ENCODE measurements around the gene CRADD. TPM values are rescaled to one million over a fixed set of nuclear protein-coding genes. Genes with fewer than 3 reads are reported as not detected.

CRADD gene
- total RNA-seq, 1 experiment from 2014 or later = 7.6 TPM

DNA sequence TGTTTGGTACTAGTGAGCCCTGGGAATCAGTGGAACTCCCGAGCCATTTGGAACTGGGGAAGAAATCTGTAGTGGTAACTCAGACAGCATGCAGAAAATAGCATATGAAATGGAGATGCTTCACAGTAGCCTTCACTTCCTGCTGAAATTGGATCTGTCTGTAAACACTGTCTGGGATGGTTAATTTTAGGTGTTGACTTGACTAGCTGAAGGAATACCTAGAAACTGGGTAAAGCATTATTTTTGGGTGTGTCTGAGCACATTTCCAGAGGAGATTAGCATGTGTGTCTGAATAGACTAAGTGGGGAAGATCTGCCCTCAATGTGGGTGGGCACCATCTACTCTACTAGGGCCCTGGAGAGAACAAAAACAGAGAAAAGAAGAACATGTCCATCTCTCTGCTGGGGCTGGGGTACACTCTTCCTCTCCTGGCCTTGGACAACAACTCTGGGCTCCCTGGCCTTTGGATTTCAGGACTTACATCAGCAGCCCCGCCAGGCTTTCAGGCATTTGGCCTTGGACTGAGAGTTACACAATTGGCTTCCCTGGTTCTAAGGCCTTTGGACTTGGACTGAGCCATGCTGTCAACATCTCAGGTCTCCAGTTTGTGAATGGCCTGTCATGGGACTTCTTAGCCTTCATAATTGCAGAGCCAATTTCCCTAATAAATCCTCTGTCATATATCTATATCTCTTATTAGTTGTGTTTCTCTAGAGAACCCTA lies 14.0 kb upstream of the CRADD start:
- Histone ChIP-seq H3K9me3 (replicated peaks) (no peaks in the 10 kb centered on the region), H3K27me3 (no peaks in the 10 kb centered on the region), H3K4me3 (no peak overlapping the region), H3K4me1 (no peaks in the 10 kb centered on the region), H3K36me3 (no peaks in the 10 kb centered on the region), H3K27ac (no peak overlapping the region)
- no peak for DNase-seq

- no peaks in the 10 kb centered on the region for H3K36me3 ChIP-seq
- H3K27ac ChIP-seq = no peak overlapping the region
- H3K4me3 ChIP-seq = no peak overlapping the region
- no peaks in the 10 kb centered on the region for H3K4me1 ChIP-seq
- H3K9me3 ChIP-seq (replicated peaks) = no peaks in the 10 kb centered on the region
- no peak for DNase-seq
- no peaks in the 10 kb centered on the region for H3K27me3 ChIP-seq
These were observed 13.5 kb upstream of the CRADD start for GRCh38 chr12:93663729-93664084.

- H3K4me3 ChIP-seq = no peak overlapping the region
- H3K27me3 ChIP-seq = no peaks in the 10 kb centered on the region
- no peak overlapping the region for H3K27ac ChIP-seq
- H3K4me1 ChIP-seq = no peaks in the 10 kb centered on the region
- no peak for DNase-seq
- H3K36me3 ChIP-seq = no peaks in the 10 kb centered on the region
- H3K9me3 ChIP-seq (replicated peaks) = no peaks in the 10 kb centered on the region
These were observed 12.5 kb upstream of the CRADD start for GRCh38 chr12:93664573-93665138.

DNA sequence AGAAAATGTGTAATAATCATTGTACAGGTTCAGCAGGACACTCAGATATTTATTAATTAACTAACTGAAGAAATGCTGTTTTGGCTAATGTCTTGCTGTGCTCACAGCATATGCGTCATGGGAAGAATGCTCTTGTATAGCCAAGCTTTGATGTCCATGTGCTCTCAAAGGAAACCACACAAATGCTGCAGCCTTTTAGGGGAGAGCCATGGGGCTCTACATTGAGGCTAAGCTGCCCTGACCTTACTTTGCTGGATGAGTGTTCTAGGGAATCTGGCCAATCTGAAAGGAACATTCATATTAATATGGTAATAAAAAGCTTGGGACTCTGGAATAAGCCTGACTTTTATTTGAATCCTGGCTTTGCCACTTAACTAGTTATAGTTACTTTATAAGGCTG lies 9.5 kb upstream of the CRADD start:
- DNase-seq = no peak
- Histone ChIP-seq H3K4me3 (no peak overlapping the region), H3K9me3 (replicated peaks) (no peaks in the 10 kb centered on the region)

DNA sequence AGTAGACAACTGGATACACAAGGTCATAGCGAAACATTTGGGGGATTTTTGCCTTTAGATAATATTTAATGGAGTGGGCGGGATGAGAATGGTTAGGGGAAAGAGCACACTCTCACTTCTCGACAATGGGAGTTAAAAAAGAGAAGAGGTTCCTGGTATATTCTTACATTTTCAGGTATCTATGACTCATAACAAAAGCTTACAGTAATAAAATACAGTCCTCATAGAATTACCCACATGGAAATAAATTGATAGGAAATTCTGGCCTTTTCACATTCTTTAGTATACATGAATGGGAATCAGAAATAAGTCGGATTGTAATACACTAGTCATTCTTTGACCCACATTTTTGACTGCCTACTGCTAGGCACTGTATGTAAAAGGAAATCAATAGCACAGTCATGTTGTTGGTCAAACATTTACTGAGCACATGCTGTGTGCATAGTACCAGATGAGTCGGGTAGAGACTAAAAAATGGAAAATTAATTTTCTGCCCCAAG lies 8.2 kb upstream of the CRADD start:
- no peak for DNase-seq
- H3K9me3 ChIP-seq (replicated peaks) = no peaks in the 10 kb centered on the region
- H3K4me3 ChIP-seq = no peak overlapping the region
- H3K36me3 ChIP-seq = no peaks in the 10 kb centered on the region
- H3K27ac ChIP-seq = no peak overlapping the region
- peaks cover 10% of the 10 kb centered on the region for H3K4me1 ChIP-seq
- no peaks in the 10 kb centered on the region for H3K27me3 ChIP-seq

More for the DNA sequence above, 9.5 kb upstream of the CRADD start:
- Histone ChIP-seq H3K36me3 (no peaks in the 10 kb centered on the region), H3K27ac (no peak overlapping the region), H3K4me1 (no peaks in the 10 kb centered on the region), H3K27me3 (no peaks in the 10 kb centered on the region)

- Histone ChIP-seq H3K27ac (no peak overlapping the region), H3K36me3 (no peaks in the 10 kb centered on the region)
- no peak for DNase-seq
These were observed 7.7 kb upstream of the CRADD start for GRCh38 chr12:93669452-93669851.

DNA sequence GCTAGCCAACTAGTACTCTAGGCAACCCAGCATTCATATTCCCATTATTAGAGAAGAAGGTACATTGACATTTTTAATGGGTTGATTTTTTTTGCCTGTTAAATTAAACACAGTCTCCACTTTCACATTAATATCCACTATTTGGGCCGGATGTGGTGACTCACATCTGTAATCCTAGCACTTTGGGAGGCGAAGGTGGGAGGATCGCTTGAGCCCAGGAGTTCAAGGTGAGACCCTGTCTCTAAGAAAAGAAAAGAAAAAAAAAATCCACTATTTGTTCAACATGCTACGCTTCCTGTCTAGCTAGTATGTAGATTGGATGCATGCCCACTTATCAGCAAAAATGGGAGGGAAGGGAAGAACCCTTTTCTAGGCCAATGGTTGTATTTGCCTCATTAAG lies 7.1 kb upstream of the CRADD start:
- Histone ChIP-seq H3K9me3 (replicated peaks) (no peaks in the 10 kb centered on the region), H3K4me3 (no peak overlapping the region), H3K36me3 (no peaks in the 10 kb centered on the region), H3K27me3 (no peaks in the 10 kb centered on the region), H3K4me1 (peaks cover 17% of the 10 kb centered on the region), H3K27ac (no peak overlapping the region)
- DNase-seq = no peak

More at GRCh38 chr12:93669452-93669851, 7.7 kb upstream of the CRADD start:
- Histone ChIP-seq H3K4me3 (no peak overlapping the region), H3K27me3 (no peaks in the 10 kb centered on the region), H3K9me3 (replicated peaks) (no peaks in the 10 kb centered on the region), H3K4me1 (peaks cover 15% of the 10 kb centered on the region)

- Histone ChIP-seq H3K9me3 (replicated peaks) (no peaks in the 10 kb centered on the region), H3K27ac (no peak overlapping the region), H3K27me3 (no peaks in the 10 kb centered on the region), H3K4me3 (no peak overlapping the region), H3K36me3 (no peaks in the 10 kb centered on the region), H3K4me1 (peaks cover 17% of the 10 kb centered on the region)
- no peak for DNase-seq
These were observed 6.1 kb upstream of the CRADD start for GRCh38 chr12:93671044-93671443.

DNA sequence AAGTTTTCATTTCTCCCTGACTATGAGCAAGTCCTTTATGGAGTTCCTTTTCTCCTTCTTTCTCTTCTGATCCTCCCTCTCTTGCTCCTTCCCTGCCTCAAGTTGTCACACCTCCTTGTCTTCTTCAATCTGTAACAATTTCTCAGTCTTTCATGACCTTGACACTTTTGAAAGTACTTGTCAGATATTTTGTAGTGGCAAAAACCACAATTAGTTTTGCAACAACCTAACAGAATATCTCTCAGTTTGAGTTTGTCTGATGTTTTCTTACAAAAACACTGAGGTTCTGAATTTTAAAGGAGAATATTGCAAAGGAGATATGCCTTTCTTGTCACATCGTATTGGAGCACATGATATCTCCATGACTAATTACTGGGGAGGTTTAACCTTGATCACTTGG lies 4.1 kb upstream of the CRADD start:
- peak in 1 of 2 experiments; percentile 27 for DNase-seq
- H3K4me3 ChIP-seq = no peak overlapping the region
- no peaks in the 10 kb centered on the region for H3K9me3 ChIP-seq (replicated peaks)
- H3K36me3 ChIP-seq = no peaks in the 10 kb centered on the region
- H3K4me1 ChIP-seq = peaks cover 17% of the 10 kb centered on the region
- H3K27ac ChIP-seq = peak overlapping the region; percentile 12; the same call in 1 of the 2 replicates
- no peaks in the 10 kb centered on the region for H3K27me3 ChIP-seq

DNA sequence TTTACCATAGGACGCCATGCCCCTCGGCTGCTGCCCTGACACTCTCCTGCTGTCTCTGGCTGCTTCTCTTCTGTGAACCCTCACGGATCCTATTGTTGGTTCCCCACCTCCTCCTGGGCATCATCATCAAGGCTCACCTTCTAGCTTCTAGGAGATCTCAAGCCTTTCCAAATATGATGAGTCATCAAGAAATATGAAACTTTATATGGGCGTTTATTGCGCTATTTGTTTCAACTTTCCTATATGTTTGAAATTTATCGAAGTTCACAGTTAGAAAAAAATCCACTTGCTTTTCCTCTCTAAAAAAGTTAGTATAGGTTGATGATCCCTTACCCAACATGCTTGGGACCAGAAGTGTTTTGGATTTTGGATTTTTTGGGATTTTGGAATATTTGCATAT lies 2.8 kb upstream of the CRADD start:
- Histone ChIP-seq H3K27ac (peak overlapping the region; percentile 24; the same call in 1 of the 2 replicates), H3K36me3 (no peaks in the 10 kb centered on the region), H3K4me3 (peak overlapping the region; percentile 19), H3K4me1 (peaks cover 17% of the 10 kb centered on the region), H3K9me3 (replicated peaks) (no peaks in the 10 kb centered on the region), H3K27me3 (no peaks in the 10 kb centered on the region)
- DNase-seq = no peak

- Histone ChIP-seq H3K9me3 (replicated peaks) (no peaks in the 10 kb centered on the region), H3K4me3 (peak overlapping the region; percentile 67), H3K27ac (peak overlapping the region; percentile 83), H3K27me3 (no peaks in the 10 kb centered on the region), H3K4me1 (peaks cover 17% of the 10 kb centered on the region), H3K36me3 (no peaks in the 10 kb centered on the region)
- DNase-seq = no peak
These were observed 574 bp upstream of the CRADD start for GRCh38 chr12:93676408-93677194.

DNA sequence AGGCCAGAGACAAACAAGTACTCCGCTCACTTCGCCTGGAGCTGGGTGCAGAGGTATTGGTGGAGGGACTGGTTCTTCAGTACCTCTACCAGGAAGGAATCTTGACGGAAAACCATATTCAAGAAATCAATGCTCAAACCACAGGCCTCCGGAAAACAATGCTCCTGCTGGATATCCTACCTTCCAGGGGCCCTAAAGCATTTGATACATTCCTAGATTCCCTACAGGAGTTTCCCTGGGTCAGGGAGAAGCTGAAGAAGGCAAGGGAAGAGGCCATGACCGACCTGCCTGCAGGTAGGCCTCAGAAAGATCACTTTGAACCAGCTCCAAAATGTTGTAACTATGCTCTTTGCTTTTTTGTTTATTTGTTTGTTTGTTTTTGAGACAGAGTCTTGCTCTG lies 1.6 kb downstream of the CRADD start:
- H3K36me3 ChIP-seq = no peaks in the 10 kb centered on the region
- no peak for DNase-seq
- H3K4me1 ChIP-seq = peaks cover 9% of the 10 kb centered on the region
- no peak overlapping the region for H3K4me3 ChIP-seq
- no peak overlapping the region for H3K27ac ChIP-seq
- no peaks in the 10 kb centered on the region for H3K27me3 ChIP-seq
- no peaks in the 10 kb centered on the region for H3K9me3 ChIP-seq (replicated peaks)

DNA sequence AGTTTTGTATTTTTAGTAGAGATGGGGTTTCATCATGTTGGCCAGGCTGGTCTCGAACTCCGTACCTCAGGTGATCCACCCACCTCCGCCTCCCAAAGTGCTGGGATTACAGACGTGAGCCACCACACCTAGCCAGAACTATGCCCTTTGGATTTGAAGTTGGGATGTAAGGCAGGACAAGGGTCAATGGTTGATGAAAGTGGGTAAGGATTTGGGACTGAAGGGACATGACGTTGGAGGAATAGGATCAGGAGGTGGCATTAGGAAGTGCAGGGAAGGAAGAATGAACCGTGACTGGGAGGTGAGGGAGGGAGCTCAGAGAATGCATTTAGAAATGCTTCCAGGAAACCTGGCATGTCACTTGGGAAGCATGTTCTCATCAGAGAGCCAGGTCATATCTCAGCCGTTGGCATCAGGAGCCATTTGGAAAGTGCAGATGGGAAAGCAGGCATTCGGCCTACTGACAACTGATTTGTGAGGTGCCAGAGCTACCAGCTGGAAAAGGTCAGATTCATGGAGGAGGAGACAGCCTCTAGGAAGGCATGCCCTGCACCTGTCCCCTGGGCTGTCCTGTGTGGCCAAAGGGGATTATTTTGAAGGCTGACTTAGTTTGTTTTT lies 2.2 kb downstream of the CRADD start:
- Histone ChIP-seq H3K9me3 (replicated peaks) (no peaks in the 10 kb centered on the region), H3K27me3 (no peaks in the 10 kb centered on the region), H3K27ac (no peak overlapping the region), H3K4me3 (no peak overlapping the region), H3K36me3 (no peaks in the 10 kb centered on the region), H3K4me1 (peaks cover 3% of the 10 kb centered on the region)
- no peak for DNase-seq

DNA sequence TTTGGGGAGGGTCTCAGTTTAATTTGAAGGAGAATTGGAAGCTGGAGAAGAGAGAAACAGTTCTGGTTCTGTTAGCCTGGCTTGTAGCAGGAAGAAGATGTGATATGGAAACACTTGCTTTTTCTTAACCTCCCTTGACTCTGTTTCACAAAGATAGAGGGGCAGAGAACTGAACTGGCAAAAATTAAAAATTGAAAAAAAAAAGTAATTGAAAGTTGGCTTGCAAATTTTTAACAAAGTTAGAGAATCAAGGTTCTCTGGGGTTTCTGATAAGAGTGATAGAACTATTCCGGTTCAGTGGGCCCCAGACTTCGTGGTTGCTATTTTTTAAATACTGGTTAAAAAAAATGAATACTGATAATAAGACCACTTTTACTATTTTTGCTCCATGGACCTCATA lies 2.8 kb downstream of the CRADD start:
- Histone ChIP-seq H3K27me3 (no peaks in the 10 kb centered on the region), H3K27ac (no peak overlapping the region), H3K4me1 (no peaks in the 10 kb centered on the region), H3K36me3 (no peaks in the 10 kb centered on the region), H3K4me3 (no peak overlapping the region), H3K9me3 (replicated peaks) (no peaks in the 10 kb centered on the region)
- no peak for DNase-seq

DNA sequence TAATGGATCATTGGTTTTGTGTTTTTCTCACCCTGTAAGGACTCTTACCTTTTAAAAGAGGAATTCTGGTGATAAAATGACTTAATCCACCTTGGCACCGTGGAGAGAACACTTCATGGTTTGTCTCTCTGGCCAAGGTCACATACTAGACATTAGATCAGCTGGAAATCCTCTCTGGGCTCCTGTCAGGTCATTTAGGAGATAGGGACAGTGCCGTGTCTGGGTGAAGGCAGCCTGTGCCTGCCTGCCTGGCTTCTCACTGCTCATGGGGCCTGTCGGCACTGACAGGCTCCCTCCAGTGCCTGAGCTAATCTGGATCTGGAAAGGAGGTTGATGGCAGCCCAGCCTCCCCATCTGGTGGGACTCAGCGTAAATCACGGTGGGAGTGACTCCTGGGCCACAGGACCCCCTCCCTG lies 5.7 kb downstream of the CRADD start:
- Histone ChIP-seq H3K36me3 (no peaks in the 10 kb centered on the region), H3K4me1 (no peaks in the 10 kb centered on the region), H3K4me3 (no peak overlapping the region), H3K27me3 (no peaks in the 10 kb centered on the region), H3K27ac (no peak overlapping the region), H3K9me3 (replicated peaks) (no peaks in the 10 kb centered on the region)
- no peak for DNase-seq
